Karpas-422 (cell line): ENCODE measurements around the gene KATNBL1. TPM values are rescaled to one million over a fixed set of nuclear protein-coding genes. Genes with fewer than 3 reads are reported as not detected.

ENCODE experiments used
- DNase-seq: peaks from one replicate; pipeline ENCODE4 v3.0.0-alpha.2; 2015
- H2AFZ ChIP-seq: fragments of 200-600 bp; sonication (generic); 2 replicates; pipeline ENCODE4 v1.6.1; 2014; ENCODE audit warnings: antibody characterized with exemption, low read length, mixed read lengths
- H3K27ac ChIP-seq: fragments of 200-600 bp; sonication (generic); 2 replicates; pipeline ENCODE4 v1.5.1; 2014; ENCODE audit warnings: mild to moderate bottlenecking, low read length, moderate library complexity
- H3K27me3 ChIP-seq: fragments of 200-600 bp; sonication (generic); 2 replicates; pipeline ENCODE4 v1.6.1; 2014; ENCODE audit warnings: low read length, mixed read lengths
- H3K36me3 ChIP-seq: fragments of 200-600 bp; sonication (generic); 2 replicates; pipeline ENCODE4 v1.6.1; 2014; ENCODE audit warnings: low read length, mixed read lengths; ENCODE audit not compliant: insufficient read depth
- H3K4me1 ChIP-seq: fragments of 200-600 bp; sonication (generic); 2 replicates; pipeline ENCODE4 v1.6.1; 2014; ENCODE audit warnings: mild to moderate bottlenecking, low read length, mixed read lengths
- H3K4me2 ChIP-seq: fragments of 200-600 bp; sonication (generic); 2 replicates; pipeline ENCODE4 v1.6.1; 2014; ENCODE audit warnings: low read length, low read depth, mild to moderate bottlenecking; ENCODE audit not compliant: poor library complexity, severe bottlenecking
- H3K4me3 ChIP-seq: fragments of 200-600 bp; sonication (generic); 2 replicates; pipeline ENCODE4 v1.5.1; 2014; ENCODE audit warnings: mild to moderate bottlenecking, antibody characterized with exemption, low read length, mixed read lengths
- H3K79me2 ChIP-seq: fragments of 200-600 bp; sonication (generic); 2 replicates; pipeline ENCODE4 v1.6.1; 2014; ENCODE audit warnings: mild to moderate bottlenecking, low read length, mixed read lengths
- H3K9ac ChIP-seq: fragments of 200-600 bp; sonication (generic); 2 replicates; pipeline ENCODE4 v1.6.0; 2014; ENCODE audit warnings: low read length
- H3K9me2 ChIP-seq: fragments of 200-600 bp; sonication (generic), shearing (Covaris generic); replicated peaks from 2 replicates; pipeline ENCODE4 v1.6.0; 2014; ENCODE audit warnings: mild to moderate bottlenecking, low read length, moderate library complexity; ENCODE audit not compliant: insufficient read depth
- H3K9me3 ChIP-seq: fragments of 300-700, 200-600 bp; sonication (generic); 2 replicates; pipeline ENCODE4 v1.6.1; 2014; ENCODE audit warnings: low read length, mixed read lengths
- H4K20me1 ChIP-seq: fragments of 200-600 bp; sonication (generic); 2 replicates; pipeline ENCODE4 v1.6.1; 2014; ENCODE audit warnings: mild to moderate bottlenecking, antibody characterized with exemption, low read length, low read depth; ENCODE audit not compliant: insufficient read depth
- total RNA-seq: library from RNA; depleted of rRNA; stranded (reverse); fragments of >200 nt; shearing (Covaris generic); gene quantifications from 2 replicates; pipeline ENCODE4 v1.2.3, GENCODE V29; 2014; ENCODE audit warnings: low replicate concordance; rRNA removed

Gene KATNBL1
- total RNA-seq: 29.0 and 61.3 TPM in 2 replicates

GRCh38 chr15:34209421-34210282 is at the start of gene KATNBL1:
Gene KATNBL1 (minus strand): TSS chr15:34210096. CDS start chr15:34163676, 46,420 bp downstream.
- H3K79me2 ChIP-seq: peaks cover 48% of the 10 kb centered on the region
- peak within 1 kb of the TSS; percentile 11; the same call in 1 of the 2 replicates for H2AFZ ChIP-seq
- H3K4me2 ChIP-seq: peak within 1 kb of the TSS; percentile 99
- H3K27ac ChIP-seq: peak within 1 kb of the TSS; percentile 54
- H3K4me1 ChIP-seq: peaks cover 15% of the 10 kb centered on the region
- peaks cover 8% of the 10 kb centered on the region; the same call in 1 of the 2 replicates for H3K36me3 ChIP-seq
- no peaks in the 10 kb centered on the region for H3K27me3 ChIP-seq
- peak; percentile 99 for DNase-seq
- peak within 1 kb of the TSS; percentile 90 for H3K4me3 ChIP-seq
- peak within 1 kb of the TSS; percentile 77 for H3K9ac ChIP-seq
- no peaks in the 10 kb centered on the region for H3K9me3 ChIP-seq
- no peaks in the 10 kb centered on the region for H3K9me2 ChIP-seq
- H4K20me1 ChIP-seq: peaks cover 6% of the 10 kb centered on the region; the same call in 1 of the 2 replicates

GRCh38 chr15:34259566-34259965 is 49.7 kb upstream of the KATNBL1 start:
- peaks cover 3% of the 10 kb centered on the region; the same call in 1 of the 2 replicates for H3K4me1 ChIP-seq

GRCh38 chr15:34258151-34258550 is 48.3 kb upstream of the KATNBL1 start:
- no peaks in the 10 kb centered on the region for H3K9me3 ChIP-seq
- no peak overlapping the region for H2AFZ ChIP-seq
- H3K4me2 ChIP-seq: no peak overlapping the region
- H3K79me2 ChIP-seq: no peaks in the 10 kb centered on the region
- no peak overlapping the region for H3K27ac ChIP-seq
- H4K20me1 ChIP-seq: no peaks in the 10 kb centered on the region
- H3K36me3 ChIP-seq: no peaks in the 10 kb centered on the region
- no peaks in the 10 kb centered on the region for H3K27me3 ChIP-seq
- H3K9ac ChIP-seq: no peak overlapping the region
- no peaks in the 10 kb centered on the region for H3K9me2 ChIP-seq
- H3K4me3 ChIP-seq: no peak overlapping the region
- no peak for DNase-seq
- H3K4me1 ChIP-seq: peaks cover 3% of the 10 kb centered on the region; the same call in 1 of the 2 replicates

More at GRCh38 chr15:34259566-34259965, 49.7 kb upstream of the KATNBL1 start:
- DNase-seq: no peak
- no peaks in the 10 kb centered on the region for H4K20me1 ChIP-seq
- H3K9me2 ChIP-seq: no peaks in the 10 kb centered on the region
- no peak overlapping the region for H3K4me2 ChIP-seq
- H3K4me3 ChIP-seq: no peak overlapping the region
- no peaks in the 10 kb centered on the region for H3K27me3 ChIP-seq
- H3K9ac ChIP-seq: no peak overlapping the region
- H3K27ac ChIP-seq: no peak overlapping the region
- H3K79me2 ChIP-seq: no peaks in the 10 kb centered on the region
- H2AFZ ChIP-seq: no peak overlapping the region
- no peaks in the 10 kb centered on the region for H3K9me3 ChIP-seq
- no peaks in the 10 kb centered on the region for H3K36me3 ChIP-seq

GRCh38 chr15:34252545-34252944 is 42.6 kb upstream of the KATNBL1 start:
- H3K9me2 ChIP-seq: no peaks in the 10 kb centered on the region
- H3K27me3 ChIP-seq: no peaks in the 10 kb centered on the region
- H3K9ac ChIP-seq: no peak overlapping the region
- H3K4me3 ChIP-seq: no peak overlapping the region
- H3K4me1 ChIP-seq: no peaks in the 10 kb centered on the region
- H3K27ac ChIP-seq: no peak overlapping the region
- no peak for DNase-seq
- H3K9me3 ChIP-seq: no peaks in the 10 kb centered on the region
- H3K4me2 ChIP-seq: no peak overlapping the region
- H4K20me1 ChIP-seq: no peaks in the 10 kb centered on the region
- no peak overlapping the region for H2AFZ ChIP-seq
- no peaks in the 10 kb centered on the region for H3K36me3 ChIP-seq
- H3K79me2 ChIP-seq: no peaks in the 10 kb centered on the region

- Histone ChIP-seq H3K79me2 (no peaks in the 10 kb centered on the region), H3K4me2 (no peak overlapping the region), H4K20me1 (no peaks in the 10 kb centered on the region), H3K36me3 (no peaks in the 10 kb centered on the region), H3K9me2 (no peaks in the 10 kb centered on the region), H3K9ac (no peak overlapping the region), H3K27me3 (no peaks in the 10 kb centered on the region; the same call in 1 of the 2 replicates), H3K4me1 (no peaks in the 10 kb centered on the region), H2AFZ (no peak overlapping the region), H3K27ac (no peak overlapping the region), H3K9me3 (no peaks in the 10 kb centered on the region), H3K4me3 (no peak overlapping the region)
- no peak for DNase-seq
These were observed 38.3 kb upstream of the KATNBL1 start for GRCh38 chr15:34248190-34248589.

GRCh38 chr15:34246276-34246976 is 36.5 kb upstream of the KATNBL1 start:
- H3K36me3 ChIP-seq: no peaks in the 10 kb centered on the region
- H3K27ac ChIP-seq: no peak overlapping the region
- no peaks in the 10 kb centered on the region for H4K20me1 ChIP-seq
- no peaks in the 10 kb centered on the region for H3K79me2 ChIP-seq
- H3K4me1 ChIP-seq: no peaks in the 10 kb centered on the region
- H3K4me2 ChIP-seq: no peak overlapping the region
- no peak for DNase-seq
- no peak overlapping the region for H2AFZ ChIP-seq
- H3K9me3 ChIP-seq: no peaks in the 10 kb centered on the region
- H3K4me3 ChIP-seq: no peak overlapping the region
- H3K9me2 ChIP-seq: no peaks in the 10 kb centered on the region
- no peaks in the 10 kb centered on the region; the same call in 1 of the 2 replicates for H3K27me3 ChIP-seq
- H3K9ac ChIP-seq: no peak overlapping the region

- H3K27ac ChIP-seq: no peak overlapping the region
- H2AFZ ChIP-seq: no peak overlapping the region
- H3K27me3 ChIP-seq: no peaks in the 10 kb centered on the region; the same call in 1 of the 2 replicates
- H3K4me1 ChIP-seq: no peaks in the 10 kb centered on the region
- no peak overlapping the region for H3K4me2 ChIP-seq
- H3K9ac ChIP-seq: no peak overlapping the region
- no peak for DNase-seq
- H3K9me3 ChIP-seq: no peaks in the 10 kb centered on the region
- no peaks in the 10 kb centered on the region for H3K36me3 ChIP-seq
- H3K4me3 ChIP-seq: no peak overlapping the region
- H4K20me1 ChIP-seq: no peaks in the 10 kb centered on the region
- H3K79me2 ChIP-seq: no peaks in the 10 kb centered on the region
- no peaks in the 10 kb centered on the region for H3K9me2 ChIP-seq
These were observed 33.3 kb upstream of the KATNBL1 start for GRCh38 chr15:34243226-34243625.

- Histone ChIP-seq H3K9ac (no peak overlapping the region), H3K9me2 (no peaks in the 10 kb centered on the region), H3K79me2 (no peaks in the 10 kb centered on the region), H3K4me1 (no peaks in the 10 kb centered on the region), H3K27ac (no peak overlapping the region), H3K27me3 (no peaks in the 10 kb centered on the region; the same call in 1 of the 2 replicates), H3K9me3 (no peaks in the 10 kb centered on the region), H3K4me2 (no peak overlapping the region), H4K20me1 (no peaks in the 10 kb centered on the region), H3K36me3 (no peaks in the 10 kb centered on the region), H3K4me3 (no peak overlapping the region), H2AFZ (no peak overlapping the region)
- no peak for DNase-seq
These were observed 32.4 kb upstream of the KATNBL1 start for GRCh38 chr15:34242331-34242710.
